Lower leg skin (tissue), 4 donors: ENCODE measurements around the gene CACNA1S. TPM values are rescaled to one million over a fixed set of nuclear protein-coding genes. Genes with fewer than 3 reads are reported as not detected.

Experiments
- DNase-seq, 2 donors: peaks; one replicate each; pipeline ENCODE4 v3.0.0-alpha.2; 2019; ENCODE audit warnings: low spot score in 2 of 2
- H3K4me3 ChIP-seq: fragments of 200-600 bp; sonication (generic); 2 replicates; pipeline ENCODE4 v1.5.1; 2017; ENCODE audit warnings: mild to moderate bottlenecking, low read depth; ENCODE audit not compliant: poor library complexity, severe bottlenecking
- CTCF ChIP-seq, 3 donors: fragments of 450-650 bp; IDR thresholded peaks; one replicate each; pipeline ENCODE4 v1.5.1; 2016; ENCODE audit warnings: antibody characterized with exemption in 3 of 3, mild to moderate bottlenecking in 3 of 3, moderate library complexity in 2 of 3
- POLR2A ChIP-seq, 2 donors: fragments of 450-650 bp; IDR thresholded peaks; one replicate each; pipeline ENCODE4 v1.6.1; 2016 to 2017; ENCODE audit warnings: antibody characterized with exemption in 2 of 2, mild to moderate bottlenecking in 1 of 2, moderate library complexity in 1 of 2
- WGBS, 2 donors: methylation state at CpG; one replicate each; pipeline ENCODE4 v1.1.5; 2018; 5-methylcytosine and 5-hydroxymethylcytosine counted together
- intact Hi-C: fragments of 100-400 bp; cut with DNase I; formaldehyde crosslinking; loops from one replicate; pipeline ENCODE4 v1.15.0; 2023; ENCODE audit warnings: low total_unique reads
- total RNA-seq, 4 donors: library from RNA; depleted of rRNA; stranded (reverse); fragments of >200 nt; gene quantifications; one replicate each; pipeline ENCODE4 v1.1.0, GENCODE V29; 2016

Gene CACNA1S
- total RNA-seq, 4 donors from 2014 or later = 0.04 TPM; not detected in 3

GRCh38 chr1:201020721-201021629 is 91.3 kb downstream of the CACNA1S start:
- WGBS, 2 donors = 82% methylated on average over 11 of the region's 11 CpGs
- intact Hi-C loops = no loop called here
- TF ChIP-seq POLR2A (IDR thresholded peaks at IDR 0.05) (no peak), CTCF (IDR thresholded peaks at IDR 0.05) (no peak)
- no peak overlapping the region for H3K4me3 ChIP-seq
- DNase-seq = no peak

- intact Hi-C loops = no loop called here
- WGBS, 2 donors = 73 to 76% methylated on average over 4 of the region's 4 CpGs
- no peak for DNase-seq
- no peak for TF ChIP-seq POLR2A (IDR thresholded peaks at IDR 0.05)
- TF ChIP-seq CTCF (IDR thresholded peaks at IDR 0.05) = no peak
- H3K4me3 ChIP-seq = no peak overlapping the region
These were observed 92.1 kb downstream of the CACNA1S start for GRCh38 chr1:201020040-201020591.

DNA sequence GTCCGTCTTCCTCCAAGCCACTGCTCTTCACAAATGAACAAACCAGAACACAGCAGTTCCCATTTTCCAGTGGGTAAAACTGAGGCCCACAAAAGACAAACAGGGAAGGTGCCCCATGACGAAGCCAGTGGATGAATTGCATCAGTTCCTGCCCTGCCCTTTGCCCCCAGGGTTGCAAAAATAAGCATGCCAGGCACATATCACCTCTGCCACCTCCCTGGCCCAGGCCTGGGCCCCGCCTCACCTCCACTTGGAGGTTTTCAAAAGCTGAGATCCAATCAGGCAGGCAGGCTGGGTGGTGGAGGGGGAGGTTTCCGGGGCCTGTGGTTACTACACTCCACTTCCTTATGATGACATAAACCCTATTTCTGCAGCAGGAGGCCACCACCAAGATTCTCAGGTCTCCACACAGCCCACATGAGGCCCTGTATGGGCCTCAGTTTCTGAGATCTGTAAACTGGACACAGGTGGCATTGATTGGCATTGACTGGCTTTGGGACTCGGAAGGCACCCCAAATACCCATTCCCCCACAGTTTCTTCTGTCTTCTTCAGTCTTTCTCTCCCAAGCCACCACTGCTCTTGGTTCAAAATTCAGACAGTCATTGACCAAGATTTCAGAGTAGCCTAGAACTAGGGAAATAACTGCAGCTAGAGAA is 92.8 kb downstream of the CACNA1S start:
- TF ChIP-seq CTCF (IDR thresholded peaks at IDR 0.05) = no peak
- WGBS, 2 donors = 66 to 74% methylated on average over 5 of the region's 5 CpGs
- no peak overlapping the region for H3K4me3 ChIP-seq
- DNase-seq = peak; percentile 52 to 93
- intact Hi-C loops = no loop called here

GRCh38 chr1:201017828-201018163 is 94.4 kb downstream of the CACNA1S start:
- TF ChIP-seq POLR2A (IDR thresholded peaks at IDR 0.05) = no peak
- no peak for TF ChIP-seq CTCF (IDR thresholded peaks at IDR 0.05)
- 46 to 50% methylated on average over 2 of the region's 2 CpGs for WGBS, 2 donors
- DNase-seq = no peak
- H3K4me3 ChIP-seq = no peak overlapping the region
- intact Hi-C loops = no loop called here

DNA sequence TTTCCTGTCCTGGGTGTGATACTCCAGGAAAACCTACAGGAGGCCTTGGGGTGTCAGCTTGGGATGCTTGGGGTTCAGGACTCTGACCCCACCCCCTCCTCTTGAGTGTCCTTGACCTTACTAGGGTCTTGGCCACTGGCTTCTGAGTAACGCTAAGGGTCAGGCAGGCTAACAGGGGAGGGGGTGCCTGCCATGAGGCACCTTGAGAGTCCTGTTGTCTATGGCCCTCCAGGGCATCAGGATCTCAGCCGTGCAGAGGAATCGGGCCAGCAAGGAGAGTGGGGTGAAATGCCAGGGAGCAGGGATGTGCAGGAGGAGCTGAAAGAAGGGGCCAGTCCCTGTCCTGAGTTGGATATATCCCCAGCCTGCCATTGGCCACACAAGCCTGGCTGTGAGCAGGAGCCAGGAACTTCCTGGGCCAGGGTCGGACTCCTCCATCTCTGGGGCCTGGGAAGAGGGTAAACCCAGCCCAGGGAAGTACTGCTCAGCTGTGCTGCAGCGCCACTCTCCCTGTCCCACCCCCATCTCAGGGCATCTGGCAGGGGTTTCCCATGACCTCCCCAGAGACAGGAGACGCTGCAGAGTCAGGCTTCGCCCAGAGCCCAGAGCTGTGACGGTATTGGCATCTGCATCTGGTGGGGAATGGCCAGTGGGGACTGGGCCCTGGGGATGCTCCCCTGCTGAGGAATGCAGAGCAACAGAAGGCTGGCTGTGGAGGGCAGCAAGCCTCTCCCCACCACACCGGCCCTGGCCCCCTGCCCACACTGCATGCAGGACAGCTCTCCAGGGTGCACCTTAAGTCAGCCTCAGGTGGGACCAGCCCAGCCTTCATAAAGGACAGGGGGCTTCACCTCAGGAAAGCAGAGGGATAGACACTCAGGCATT is 95.0 kb downstream of the CACNA1S start:
- DNase-seq = no peak
- TF ChIP-seq POLR2A (IDR thresholded peaks at IDR 0.05) (no peak), CTCF (IDR thresholded peaks at IDR 0.05) (no peak)
- WGBS, 2 donors = 72 to 74% methylated on average over 7 to 8 of the region's 9 CpGs
- H3K4me3 ChIP-seq = no peak overlapping the region
- intact Hi-C loops = no loop called here
